Measurements from ENCODE around the gene PRR5L.

Gene PRR5L

DNA sequence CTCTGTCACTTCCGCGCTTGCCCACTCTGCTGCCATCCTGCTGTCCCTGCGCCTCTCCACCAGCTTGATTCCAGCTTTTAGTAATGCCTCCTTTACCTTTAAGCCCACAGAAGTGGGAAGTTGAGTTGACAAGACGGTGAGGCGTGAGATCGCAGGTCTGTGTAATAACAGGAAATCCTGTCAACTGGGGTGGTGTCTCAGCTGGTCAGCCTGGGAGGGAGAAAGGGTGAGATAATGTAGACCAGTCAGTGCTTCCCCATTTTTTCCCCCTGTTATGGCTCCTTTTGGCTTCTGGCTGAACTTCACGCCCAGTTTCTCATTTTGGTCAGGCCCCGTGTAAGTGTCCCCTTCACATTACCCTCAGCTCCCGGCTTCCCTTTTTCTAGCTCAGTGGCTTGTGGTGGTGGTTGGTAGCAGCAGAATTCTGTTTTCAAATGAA, 115.1 kb downstream of the PRR5L start:
- no peak overlapping the region for H3K4me3 ChIP-seq (ENCODE audit: insufficient read depth, low read depth, low read length)
- 96 to 98% methylated on average over 9 of the region's 9 CpGs for WGBS, 2 experiments
- no peaks in the 10 kb centered on the region for H3K4me1 ChIP-seq (ENCODE audit: control insufficient read depth, insufficient read depth, low read length)
- peaks cover 5% of the 10 kb centered on the region for H3K36me3 ChIP-seq (ENCODE audit: control insufficient read depth, insufficient read depth, low read length)
- no peaks in the 10 kb centered on the region for H3K27me3 ChIP-seq (ENCODE audit: control insufficient read depth, insufficient read depth, low read length, poor library complexity, severe bottlenecking)
- H3K27ac ChIP-seq (ENCODE audit: insufficient read depth, low read depth, low read length, poor library complexity, severe bottlenecking), result no peak overlapping the region
- H3K9me3 ChIP-seq (ENCODE audit: control insufficient read depth, low read length), result no peaks in the 10 kb centered on the region

DNA sequence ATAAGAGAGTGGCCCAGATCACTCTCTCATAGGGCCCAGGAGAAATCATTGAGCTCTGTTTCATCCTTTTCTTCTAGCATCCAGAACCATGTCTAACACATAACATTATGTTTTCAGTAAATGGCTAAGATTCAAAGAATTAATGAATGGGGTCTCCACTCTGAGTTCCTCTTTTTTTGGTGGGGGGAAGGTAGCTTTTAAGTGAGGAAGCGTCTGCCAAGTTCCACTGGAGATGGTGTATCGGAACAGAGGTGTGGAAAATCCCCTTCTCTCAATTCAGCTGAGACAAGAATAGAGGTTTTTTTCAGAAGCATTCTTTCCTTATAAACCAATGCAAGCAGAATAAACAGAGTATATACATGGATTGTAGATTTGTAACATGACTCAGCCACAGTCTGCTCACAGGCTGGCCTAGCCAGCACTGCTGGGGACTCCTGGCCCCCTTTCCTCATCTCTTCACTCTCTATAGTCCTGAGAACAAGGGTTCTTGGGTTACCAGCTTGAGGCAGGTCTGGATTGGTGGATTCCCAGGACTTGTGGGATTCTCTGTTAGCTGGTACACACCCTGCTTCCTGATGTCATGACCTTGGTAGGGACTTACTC, 116.8 kb downstream of the PRR5L start:
- Histone ChIP-seq H3K36me3 (ENCODE audit: control insufficient read depth, insufficient read depth, low read length) (peaks cover 5% of the 10 kb centered on the region), H3K27ac (ENCODE audit: insufficient read depth, low read depth, low read length, poor library complexity, severe bottlenecking) (no peak overlapping the region), H3K27me3 (ENCODE audit: control insufficient read depth, insufficient read depth, low read length, poor library complexity, severe bottlenecking) (no peaks in the 10 kb centered on the region), H3K9me3 (ENCODE audit: control insufficient read depth, low read length) (no peaks in the 10 kb centered on the region), H3K4me3 (ENCODE audit: insufficient read depth, low read depth, low read length) (no peak overlapping the region), H3K4me1 (ENCODE audit: control insufficient read depth, insufficient read depth, low read length) (no peaks in the 10 kb centered on the region)
- WGBS, 2 experiments, result 86 to 96% methylated on average over 1 to 2 of the region's 2 CpGs

DNA sequence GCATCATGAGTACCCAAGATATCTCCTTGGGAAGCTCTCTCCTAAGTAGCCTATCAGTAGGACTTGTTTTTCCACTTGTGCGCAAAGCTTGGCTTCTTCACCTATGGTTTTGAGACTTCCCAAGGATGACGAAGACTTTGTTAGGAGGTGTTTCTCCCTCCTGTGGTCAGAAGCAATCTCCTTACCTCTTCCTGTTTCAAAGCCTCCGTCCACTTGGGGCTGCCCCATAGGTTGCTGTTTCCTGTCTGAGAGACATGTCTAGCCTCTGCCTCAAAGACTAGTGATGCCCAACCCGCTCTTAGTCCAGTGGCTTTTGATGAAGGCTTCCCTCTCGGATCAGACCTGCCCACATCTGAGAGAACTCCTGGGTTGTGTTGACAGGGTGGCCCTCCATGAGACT, 121.1 kb downstream of the PRR5L start:
- Histone ChIP-seq H3K4me1 (ENCODE audit: control insufficient read depth, insufficient read depth, low read length) (no peaks in the 10 kb centered on the region), H3K9me3 (ENCODE audit: control insufficient read depth, low read length) (no peaks in the 10 kb centered on the region), H3K36me3 (ENCODE audit: control insufficient read depth, insufficient read depth, low read length) (peaks cover 9% of the 10 kb centered on the region), H3K4me3 (ENCODE audit: insufficient read depth, low read depth, low read length) (no peak overlapping the region), H3K27me3 (ENCODE audit: control insufficient read depth, insufficient read depth, low read length, poor library complexity, severe bottlenecking) (no peaks in the 10 kb centered on the region), H3K27ac (ENCODE audit: insufficient read depth, low read depth, low read length, poor library complexity, severe bottlenecking) (no peak overlapping the region)
- 81 to 83% methylated on average over 5 of the region's 5 CpGs for WGBS, 2 experiments

GRCh38 chr11:36419791-36420424, 123.8 kb downstream of the PRR5L start:
- no peaks in the 10 kb centered on the region for H3K9me3 ChIP-seq (ENCODE audit: control insufficient read depth, low read length)
- H3K36me3 ChIP-seq (ENCODE audit: control insufficient read depth, insufficient read depth, low read length), result peaks cover 4% of the 10 kb centered on the region
- H3K4me3 ChIP-seq (ENCODE audit: insufficient read depth, low read depth, low read length), result no peak overlapping the region
- no peaks in the 10 kb centered on the region for H3K4me1 ChIP-seq (ENCODE audit: control insufficient read depth, insufficient read depth, low read length)
- H3K27ac ChIP-seq (ENCODE audit: insufficient read depth, low read depth, low read length, poor library complexity, severe bottlenecking), result no peak overlapping the region
- WGBS, 2 experiments, result 82 to 92% methylated on average over 6 to 7 of the region's 7 CpGs
- no peaks in the 10 kb centered on the region for H3K27me3 ChIP-seq (ENCODE audit: control insufficient read depth, insufficient read depth, low read length, poor library complexity, severe bottlenecking)

- no peaks in the 10 kb centered on the region for H3K27me3 ChIP-seq (ENCODE audit: control insufficient read depth, insufficient read depth, low read length, poor library complexity, severe bottlenecking)
- WGBS, 2 experiments, result 91 to 92% methylated on average over 6 of the region's 6 CpGs
- no peak overlapping the region for H3K27ac ChIP-seq (ENCODE audit: insufficient read depth, low read depth, low read length, poor library complexity, severe bottlenecking)
- peaks cover 4% of the 10 kb centered on the region for H3K36me3 ChIP-seq (ENCODE audit: control insufficient read depth, insufficient read depth, low read length)
- H3K4me1 ChIP-seq (ENCODE audit: control insufficient read depth, insufficient read depth, low read length), result no peaks in the 10 kb centered on the region
- H3K9me3 ChIP-seq (ENCODE audit: control insufficient read depth, low read length), result no peaks in the 10 kb centered on the region
- no peak overlapping the region for H3K4me3 ChIP-seq (ENCODE audit: insufficient read depth, low read depth, low read length)
Observed at GRCh38 chr11:36421546-36422155, 125.6 kb downstream of the PRR5L start.

- no peaks in the 10 kb centered on the region for H3K36me3 ChIP-seq (ENCODE audit: control insufficient read depth, insufficient read depth, low read length)
- H3K27ac ChIP-seq (ENCODE audit: insufficient read depth, low read depth, low read length, poor library complexity, severe bottlenecking), result no peak overlapping the region
- WGBS, 2 experiments, result 93 to 94% methylated on average over 4 to 5 of the region's 6 CpGs
- H3K4me1 ChIP-seq (ENCODE audit: control insufficient read depth, insufficient read depth, low read length), result no peaks in the 10 kb centered on the region
- no peaks in the 10 kb centered on the region for H3K27me3 ChIP-seq (ENCODE audit: control insufficient read depth, insufficient read depth, low read length, poor library complexity, severe bottlenecking)
- no peaks in the 10 kb centered on the region for H3K9me3 ChIP-seq (ENCODE audit: control insufficient read depth, low read length)
- H3K4me3 ChIP-seq (ENCODE audit: insufficient read depth, low read depth, low read length), result no peak overlapping the region
Observed at GRCh38 chr11:36425561-36426081, 129.5 kb downstream of the PRR5L start.

GRCh38 chr11:36426226-36426848, 130.2 kb downstream of the PRR5L start:
- H3K27ac ChIP-seq (ENCODE audit: insufficient read depth, low read depth, low read length, poor library complexity, severe bottlenecking), result no peak overlapping the region
- H3K9me3 ChIP-seq (ENCODE audit: control insufficient read depth, low read length), result no peaks in the 10 kb centered on the region
- 93 to 97% methylated on average over 4 of the region's 4 CpGs for WGBS, 2 experiments
- no peaks in the 10 kb centered on the region for H3K36me3 ChIP-seq (ENCODE audit: control insufficient read depth, insufficient read depth, low read length)
- H3K27me3 ChIP-seq (ENCODE audit: control insufficient read depth, insufficient read depth, low read length, poor library complexity, severe bottlenecking), result no peaks in the 10 kb centered on the region
- H3K4me1 ChIP-seq (ENCODE audit: control insufficient read depth, insufficient read depth, low read length), result no peaks in the 10 kb centered on the region
- no peak overlapping the region for H3K4me3 ChIP-seq (ENCODE audit: insufficient read depth, low read depth, low read length)

- no peaks in the 10 kb centered on the region for H3K9me3 ChIP-seq (ENCODE audit: control insufficient read depth, low read length)
- 93 to 96% methylated on average over 4 of the region's 4 CpGs for WGBS, 2 experiments
- H3K27me3 ChIP-seq (ENCODE audit: control insufficient read depth, insufficient read depth, low read length, poor library complexity, severe bottlenecking), result no peaks in the 10 kb centered on the region
- H3K27ac ChIP-seq (ENCODE audit: insufficient read depth, low read depth, low read length, poor library complexity, severe bottlenecking), result no peak overlapping the region
- no peaks in the 10 kb centered on the region for H3K4me1 ChIP-seq (ENCODE audit: control insufficient read depth, insufficient read depth, low read length)
- H3K36me3 ChIP-seq (ENCODE audit: control insufficient read depth, insufficient read depth, low read length), result peaks cover 5% of the 10 kb centered on the region
- H3K4me3 ChIP-seq (ENCODE audit: insufficient read depth, low read depth, low read length), result no peak overlapping the region
Observed at GRCh38 chr11:36427079-36427478, 131.0 kb downstream of the PRR5L start.

GRCh38 chr11:36427876-36428275, 131.8 kb downstream of the PRR5L start:
- H3K27ac ChIP-seq (ENCODE audit: insufficient read depth, low read depth, low read length, poor library complexity, severe bottlenecking), result no peak overlapping the region
- H3K4me1 ChIP-seq (ENCODE audit: control insufficient read depth, insufficient read depth, low read length), result no peaks in the 10 kb centered on the region
- peaks cover 6% of the 10 kb centered on the region for H3K36me3 ChIP-seq (ENCODE audit: control insufficient read depth, insufficient read depth, low read length)
- WGBS, 2 experiments, result 95 to 99% methylated on average over 3 of the region's 3 CpGs
- H3K4me3 ChIP-seq (ENCODE audit: insufficient read depth, low read depth, low read length), result no peak overlapping the region
- H3K27me3 ChIP-seq (ENCODE audit: control insufficient read depth, insufficient read depth, low read length, poor library complexity, severe bottlenecking), result no peaks in the 10 kb centered on the region
- no peaks in the 10 kb centered on the region for H3K9me3 ChIP-seq (ENCODE audit: control insufficient read depth, low read length)
